Measurements from ENCODE around the gene SPEF2.

Gene SPEF2

GRCh38 chr5:35863159-35863558 lies 245.5 kb downstream of the SPEF2 start:
- TF ChIP-seq, protein P1, sequence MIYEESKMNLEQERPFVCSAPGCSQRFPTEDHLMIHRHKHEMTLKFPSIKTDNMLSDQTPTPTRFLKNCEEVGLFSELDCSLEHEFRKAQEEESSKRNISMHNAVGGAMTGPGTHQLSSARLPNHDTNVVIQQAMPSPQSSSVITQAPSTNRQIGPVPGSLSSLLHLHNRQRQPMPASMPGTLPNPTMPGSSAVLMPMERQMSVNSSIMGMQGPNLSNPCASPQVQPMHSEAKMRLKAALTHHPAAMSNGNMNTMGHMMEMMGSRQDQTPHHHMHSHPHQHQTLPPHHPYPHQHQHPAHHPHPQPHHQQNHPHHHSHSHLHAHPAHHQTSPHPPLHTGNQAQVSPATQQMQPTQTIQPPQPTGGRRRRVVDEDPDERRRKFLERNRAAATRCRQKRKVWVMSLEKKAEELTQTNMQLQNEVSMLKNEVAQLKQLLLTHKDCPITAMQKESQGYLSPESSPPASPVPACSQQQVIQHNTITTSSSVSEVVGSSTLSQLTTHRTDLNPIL (CRISPR knock-in tag; IDR thresholded peaks at IDR 0.05; ENCODE audit: low read depth), result no peak
- no peak for TF ChIP-seq SNAI2 (CRISPR knock-in tag; IDR thresholded peaks at IDR 0.05)
- TF ChIP-seq ZNF565 (CRISPR knock-in tag; conservative IDR thresholded peaks at IDR 0.05; ENCODE audit: low read depth), result no peak
- TF ChIP-seq ZFP3 (CRISPR knock-in tag; IDR thresholded peaks at IDR 0.05), result no peak
- no peak for TF ChIP-seq ARNTL (CRISPR knock-in tag; IDR thresholded peaks at IDR 0.05; ENCODE audit: borderline replicate concordance, low read depth)
- no peak for ATAC-seq
